ENCODE measurements around the gene UBAP2L.

DNA sequence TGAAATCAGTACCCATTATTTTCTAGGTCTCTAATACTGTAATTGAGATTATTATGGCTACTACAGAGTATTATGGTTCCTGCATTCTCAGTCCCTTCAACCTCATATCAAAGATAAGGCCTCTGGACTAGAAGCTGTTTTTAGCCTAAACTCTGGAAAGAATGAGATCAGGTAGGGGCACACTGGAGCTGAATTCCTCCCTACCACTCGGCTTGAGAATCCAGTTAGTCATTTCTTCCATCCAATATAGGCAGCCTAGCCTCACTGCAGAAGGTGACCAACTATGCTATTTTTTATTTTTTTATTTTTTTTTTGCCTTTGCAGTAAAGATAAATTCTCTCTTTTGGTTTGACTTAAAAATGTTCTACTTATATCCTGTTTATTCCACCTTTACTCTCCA, 43.7 kb downstream of the UBAP2L start:
- no peak for TF ChIP-seq CTCF (IDR thresholded peaks at IDR 0.05; ENCODE audit: insufficient read depth, low read length, poor library complexity, severe bottlenecking)
- no peak for TF ChIP-seq EZH2phosphoT487 (conservative IDR thresholded peaks at IDR 0.05; ENCODE audit: low read length)

Measured in SU-DHL-6 (cell line).